DND-41 (cell line): ENCODE results near the gene AATF.

Experiments
- ATAC-seq: fragments of 200-7000 bp; cut with Tn5 transposase; 3 replicates; pipeline ENCODE4 v1.9.1; 2021; ENCODE audit warnings: low read depth; ENCODE audit not compliant: insufficient read depth
- DNase-seq: peaks from one replicate; pipeline ENCODE4 v3.0.0-alpha.2; 2020
- H2AFZ ChIP-seq: 2 replicates; pipeline ENCODE4 v1.6.0; 2012; ENCODE audit warnings: low read depth, low read length
- H3K27ac ChIP-seq: 2 replicates; pipeline ENCODE4 v1.5.1; 2012; ENCODE audit warnings: low read length, inconsistent platforms
- H3K27me3 ChIP-seq: fragments of 200-600 bp; sonication (generic); 2 replicates; pipeline ENCODE4 v1.6.0; 2012; ENCODE audit warnings: low read length, mild to moderate bottlenecking, inconsistent platforms; ENCODE audit not compliant: insufficient read depth, poor library complexity
- H3K36me3 ChIP-seq: 2 replicates; pipeline ENCODE4 v1.5.1; 2012; ENCODE audit warnings: low read length, inconsistent platforms; ENCODE audit not compliant: insufficient read depth
- H3K4me1 ChIP-seq: 2 replicates; pipeline ENCODE4 v1.5.1; 2012; ENCODE audit warnings: mild to moderate bottlenecking, low read length; ENCODE audit not compliant: insufficient read depth
- H3K4me2 ChIP-seq: 2 replicates; pipeline ENCODE4 v1.6.0; 2012; ENCODE audit warnings: mild to moderate bottlenecking, moderate library complexity, low read length, inconsistent platforms; ENCODE audit not compliant: insufficient read depth
- H3K4me3 ChIP-seq, 2 experiments: fragments of 200-600 bp in 1 of 2; shearing (Covaris generic) in 1 of 2; 2 replicates each; pipeline ENCODE4 v1.5.1; 2012 to 2016; ENCODE audit warnings: inconsistent platforms in 2 of 2, low read length in 2 of 2, mild to moderate bottlenecking in 2 of 2, low read depth in 1 of 2, moderate library complexity in 1 of 2
- H3K79me2 ChIP-seq: 2 replicates; pipeline ENCODE4 v1.6.0; 2012; ENCODE audit warnings: low read length, inconsistent platforms; ENCODE audit not compliant: insufficient read depth
- H3K9ac ChIP-seq: 2 replicates; pipeline ENCODE4 v1.6.0; 2012; ENCODE audit warnings: low read depth, mild to moderate bottlenecking, inconsistent platforms, low read length, moderate library complexity
- H3K9me3 ChIP-seq: 2 replicates; pipeline ENCODE4 v1.5.1; 2012; ENCODE audit warnings: low read length, moderate library complexity, mild to moderate bottlenecking, inconsistent platforms; ENCODE audit not compliant: insufficient read depth, severe bottlenecking
- H4K20me1 ChIP-seq: 2 replicates; pipeline ENCODE4 v1.6.0; 2012; ENCODE audit warnings: low read length; ENCODE audit not compliant: insufficient read depth
- EZH2 ChIP-seq: IDR thresholded peaks from 3 replicates; pipeline ENCODE4 v1.6.1; 2012; ENCODE audit warnings: borderline replicate concordance, low read depth, mild to moderate bottlenecking, moderate library complexity, low read length, inconsistent platforms; ENCODE audit not compliant: severe bottlenecking
- TF ChIP-seq, protein P1 (sequence below): IDR thresholded peaks from 2 replicates; pipeline ENCODE4 v1.5.1; 2012; ENCODE audit warnings: borderline replicate concordance, low read length, moderate library complexity, mild to moderate bottlenecking; ENCODE audit not compliant: poor library complexity, severe bottlenecking; ENCODE audit errors: extremely low read depth

AATF gene

DNA sequence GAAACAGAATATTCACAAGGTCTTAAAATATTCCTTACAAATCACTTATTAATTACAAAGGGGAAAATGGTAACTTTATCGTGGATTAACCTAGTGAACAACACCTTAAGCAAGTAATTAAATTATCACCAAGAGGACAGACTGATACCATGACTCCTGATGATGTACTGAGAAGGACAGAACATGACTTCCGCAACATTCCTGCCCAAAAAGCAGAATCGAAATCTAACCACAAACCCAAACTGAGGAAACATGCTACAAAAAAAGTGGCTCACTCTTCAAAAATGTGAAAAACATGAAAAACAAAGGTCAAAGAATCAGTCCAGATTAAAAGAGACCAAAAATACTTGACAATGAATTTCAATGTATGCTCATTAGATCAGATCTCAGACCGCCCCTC, 151.5 kb downstream of the AATF start:
- TF ChIP-seq EZH2: no peak
- TF ChIP-seq, protein P1, sequence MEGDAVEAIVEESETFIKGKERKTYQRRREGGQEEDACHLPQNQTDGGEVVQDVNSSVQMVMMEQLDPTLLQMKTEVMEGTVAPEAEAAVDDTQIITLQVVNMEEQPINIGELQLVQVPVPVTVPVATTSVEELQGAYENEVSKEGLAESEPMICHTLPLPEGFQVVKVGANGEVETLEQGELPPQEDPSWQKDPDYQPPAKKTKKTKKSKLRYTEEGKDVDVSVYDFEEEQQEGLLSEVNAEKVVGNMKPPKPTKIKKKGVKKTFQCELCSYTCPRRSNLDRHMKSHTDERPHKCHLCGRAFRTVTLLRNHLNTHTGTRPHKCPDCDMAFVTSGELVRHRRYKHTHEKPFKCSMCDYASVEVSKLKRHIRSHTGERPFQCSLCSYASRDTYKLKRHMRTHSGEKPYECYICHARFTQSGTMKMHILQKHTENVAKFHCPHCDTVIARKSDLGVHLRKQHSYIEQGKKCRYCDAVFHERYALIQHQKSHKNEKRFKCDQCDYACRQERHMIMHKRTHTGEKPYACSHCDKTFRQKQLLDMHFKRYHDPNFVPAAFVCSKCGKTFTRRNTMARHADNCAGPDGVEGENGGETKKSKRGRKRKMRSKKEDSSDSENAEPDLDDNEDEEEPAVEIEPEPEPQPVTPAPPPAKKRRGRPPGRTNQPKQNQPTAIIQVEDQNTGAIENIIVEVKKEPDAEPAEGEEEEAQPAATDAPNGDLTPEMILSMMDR: no peak
- DNase-seq (no peak), ATAC-seq (no peak)
- Histone ChIP-seq H3K79me2 (no peaks in the 10 kb centered on the region), H3K9ac (no peak overlapping the region), H3K9me3 (no peaks in the 10 kb centered on the region), H3K27ac (no peak overlapping the region), H3K4me1 (no peaks in the 10 kb centered on the region), H3K27me3 (no peaks in the 10 kb centered on the region), H4K20me1 (no peaks in the 10 kb centered on the region), H3K4me2 (no peak overlapping the region), H3K36me3 (peaks cover 62% of the 10 kb centered on the region), H3K4me3 (no peak overlapping the region), H2AFZ (no peak overlapping the region)

- TF ChIP-seq EZH2: no peak
- TF ChIP-seq, protein P1: no peak
- Histone ChIP-seq H3K9me3 (no peaks in the 10 kb centered on the region), H2AFZ (no peak overlapping the region), H3K9ac (no peak overlapping the region), H3K27ac (no peak overlapping the region), H3K4me3 (no peak overlapping the region), H3K79me2 (no peaks in the 10 kb centered on the region), H3K4me2 (no peak overlapping the region), H3K27me3 (no peaks in the 10 kb centered on the region), H3K4me1 (no peaks in the 10 kb centered on the region), H3K36me3 (peaks cover 52% of the 10 kb centered on the region), H4K20me1 (no peaks in the 10 kb centered on the region)
- no peak for ATAC-seq
- no peak for DNase-seq
Observed at GRCh38 chr17:37101306-37101705, 152.6 kb downstream of the AATF start.

GRCh38 chr17:37103231-37103630, 154.5 kb downstream of the AATF start:
- Histone ChIP-seq H3K27ac (no peak overlapping the region), H3K9me3 (no peaks in the 10 kb centered on the region), H3K27me3 (no peaks in the 10 kb centered on the region), H3K79me2 (no peaks in the 10 kb centered on the region), H3K9ac (no peak overlapping the region), H3K4me1 (no peaks in the 10 kb centered on the region), H3K4me2 (no peak overlapping the region), H4K20me1 (no peaks in the 10 kb centered on the region), H3K4me3 (no peak overlapping the region), H3K36me3 (peaks cover 43% of the 10 kb centered on the region), H2AFZ (no peak overlapping the region)
- ATAC-seq (no peak), DNase-seq (no peak)
- TF ChIP-seq, protein P1: no peak
- TF ChIP-seq EZH2: no peak

GRCh38 chr17:37106049-37106448, 157.3 kb downstream of the AATF start:
- no peak overlapping the region for H3K9ac ChIP-seq
- no peak for ATAC-seq
- H3K4me2 ChIP-seq: no peak overlapping the region
- H3K4me3 ChIP-seq: no peak overlapping the region
- H2AFZ ChIP-seq: no peak overlapping the region
- TF ChIP-seq EZH2: no peak
- TF ChIP-seq, protein P1: no peak
- H3K79me2 ChIP-seq: no peaks in the 10 kb centered on the region
- no peaks in the 10 kb centered on the region for H4K20me1 ChIP-seq
- no peak overlapping the region for H3K27ac ChIP-seq
- DNase-seq: no peak
- H3K27me3 ChIP-seq: no peaks in the 10 kb centered on the region
- H3K4me1 ChIP-seq: no peaks in the 10 kb centered on the region
- peaks cover 62% of the 10 kb centered on the region; the same call in 1 of the 2 replicates for H3K36me3 ChIP-seq
- no peaks in the 10 kb centered on the region for H3K9me3 ChIP-seq
